OCI-LY3 (cell line): Measurements from ENCODE around the gene TBK1.

Experiments used
- EZH2phosphoT487 ChIP-seq: fragments of 200-600 bp; shearing (Covaris generic); IDR thresholded peaks from 2 replicates; pipeline ENCODE4 v1.6.1; 2018; ENCODE audit warnings: antibody characterized with exemption, mixed run types, low read depth
- TF ChIP-seq, protein P1 (sequence below): fragments of 200-600, 300-600 bp; sonication (generic); IDR thresholded peaks from 2 replicates; pipeline ENCODE4 v1.5.1; 2014; ENCODE audit warnings: antibody characterized with exemption, low read length, low read depth

DNA sequence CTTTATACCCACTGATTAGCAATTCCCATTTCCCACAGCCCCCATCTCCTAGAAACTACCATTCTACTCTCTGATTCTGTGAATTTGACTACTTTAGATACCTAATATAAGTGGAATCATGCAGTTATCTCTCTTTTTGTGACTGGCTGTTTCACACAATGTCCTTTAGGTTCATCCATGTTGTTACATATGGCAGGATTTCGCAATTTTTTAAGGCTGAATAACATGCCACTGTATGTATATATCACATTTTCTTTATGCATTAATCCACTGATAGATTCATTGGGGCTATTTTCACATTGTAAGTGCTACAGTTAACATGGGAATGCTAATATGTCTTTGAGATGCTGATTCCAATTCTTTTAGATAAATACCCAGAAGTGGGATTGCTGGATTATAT, 11.8 kb upstream of the TBK1 start:
- TF ChIP-seq, protein P1, sequence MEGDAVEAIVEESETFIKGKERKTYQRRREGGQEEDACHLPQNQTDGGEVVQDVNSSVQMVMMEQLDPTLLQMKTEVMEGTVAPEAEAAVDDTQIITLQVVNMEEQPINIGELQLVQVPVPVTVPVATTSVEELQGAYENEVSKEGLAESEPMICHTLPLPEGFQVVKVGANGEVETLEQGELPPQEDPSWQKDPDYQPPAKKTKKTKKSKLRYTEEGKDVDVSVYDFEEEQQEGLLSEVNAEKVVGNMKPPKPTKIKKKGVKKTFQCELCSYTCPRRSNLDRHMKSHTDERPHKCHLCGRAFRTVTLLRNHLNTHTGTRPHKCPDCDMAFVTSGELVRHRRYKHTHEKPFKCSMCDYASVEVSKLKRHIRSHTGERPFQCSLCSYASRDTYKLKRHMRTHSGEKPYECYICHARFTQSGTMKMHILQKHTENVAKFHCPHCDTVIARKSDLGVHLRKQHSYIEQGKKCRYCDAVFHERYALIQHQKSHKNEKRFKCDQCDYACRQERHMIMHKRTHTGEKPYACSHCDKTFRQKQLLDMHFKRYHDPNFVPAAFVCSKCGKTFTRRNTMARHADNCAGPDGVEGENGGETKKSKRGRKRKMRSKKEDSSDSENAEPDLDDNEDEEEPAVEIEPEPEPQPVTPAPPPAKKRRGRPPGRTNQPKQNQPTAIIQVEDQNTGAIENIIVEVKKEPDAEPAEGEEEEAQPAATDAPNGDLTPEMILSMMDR: no peak
- TF ChIP-seq EZH2phosphoT487: no peak
